CD8-positive, alpha-beta memory T cell (primary cell): Measurements from ENCODE around the gene NUCKS1. TPM values are rescaled to one million over a fixed set of nuclear protein-coding genes. Genes with fewer than 3 reads are reported as not detected.

Experiments
- CTCF ChIA-PET: fragments of 350-600 bp; sonication (Branson Sonifier 250); formaldehyde crosslinking; loops from one replicate; lab custom pipeline; 2021; ENCODE audit warnings: antibody characterized with exemption; lab: Charles Lee
- POLR2A ChIA-PET: fragments of 350-600 bp; sonication (Branson Sonifier 250); formaldehyde crosslinking; loops from one replicate; lab custom pipeline; 2021; ENCODE audit warnings: antibody characterized with exemption; lab: Charles Lee
- DNase-seq, 5 donors: peaks; one replicate each; pipeline versions ENCODE4 v3.0.0 to v3.0.0-alpha.2; 2020 to 2022; ENCODE audit warnings: mixed read lengths in 1 of 5
- H3K27ac ChIP-seq: one replicate; pipeline ENCODE4 v1.7.0; 2013; ENCODE audit warnings: low read depth, mild to moderate bottlenecking, low read length, moderate library complexity
- H3K27me3 ChIP-seq: 2 replicates; pipeline ENCODE4 v1.7.0; 2013; ENCODE audit warnings: low read length, mild to moderate bottlenecking; ENCODE audit not compliant: insufficient read depth, poor library complexity, severe bottlenecking
- H3K36me3 ChIP-seq: 2 replicates; pipeline ENCODE4 v1.7.0; 2013; ENCODE audit warnings: mild to moderate bottlenecking, low read length, moderate library complexity; ENCODE audit not compliant: insufficient read depth
- H3K4me1 ChIP-seq: 2 replicates; pipeline ENCODE4 v1.7.0; 2013; ENCODE audit warnings: mild to moderate bottlenecking, low read length, moderate library complexity; ENCODE audit not compliant: insufficient read depth
- H3K4me3 ChIP-seq: 2 replicates; pipeline ENCODE4 v1.7.0; 2013; ENCODE audit warnings: mild to moderate bottlenecking, low read length
- H3K9me3 ChIP-seq: 2 replicates; pipeline ENCODE4 v1.7.0; 2013; ENCODE audit warnings: mild to moderate bottlenecking, low read length
- H3K27ac Mint-ChIP-seq, 8 donors: one replicate each; pipeline ENCODE4 v1.8.0; 2020 to 2021; ENCODE audit warnings: mixed read lengths in 8 of 8, mild to moderate bottlenecking in 6 of 8, inconsistent platforms in 3 of 8, moderate library complexity in 3 of 8
- H3K27me3 Mint-ChIP-seq, 2 donors: one replicate each; pipeline ENCODE4 v1.8.0; 2020 to 2021; ENCODE audit warnings: mixed read lengths in 2 of 2, mild to moderate bottlenecking in 1 of 2, moderate library complexity in 1 of 2
- H3K36me3 Mint-ChIP-seq, 3 donors: one replicate each; pipeline ENCODE4 v1.8.0; 2020 to 2021; ENCODE audit warnings: mixed read lengths in 3 of 3, inconsistent platforms in 1 of 3, mild to moderate bottlenecking in 1 of 3
- H3K4me1 Mint-ChIP-seq, 3 donors: one replicate each; pipeline ENCODE4 v1.8.0; 2020 to 2021; ENCODE audit warnings: mixed read lengths in 3 of 3, inconsistent platforms in 1 of 3, mild to moderate bottlenecking in 1 of 3
- H3K4me3 Mint-ChIP-seq, 7 donors: one replicate each; pipeline ENCODE4 v1.8.0; 2020 to 2021; ENCODE audit warnings: mixed read lengths in 7 of 7, mild to moderate bottlenecking in 6 of 7, moderate library complexity in 4 of 7, inconsistent platforms in 2 of 7
- H3K9me3 Mint-ChIP-seq, 5 donors: one replicate each; pipeline ENCODE4 v1.8.0; 2020 to 2022; ENCODE audit warnings: mixed read lengths in 5 of 5, mild to moderate bottlenecking in 3 of 5, moderate library complexity in 2 of 5, inconsistent platforms in 1 of 5
- polyA plus RNA-seq: library from polyadenylated mRNA; unstranded; fragments of 300-500 nt; fragmentation: Illumina TruSeq; gene quantifications from one replicate; pipeline ENCODE4 v1.2.3, GENCODE V29; 2021
- total RNA-seq, 2 experiments: library from RNA; stranded (reverse); gene quantifications; one replicate each; pipeline ENCODE4 v1.2.3, GENCODE V29; 2021

The NUCKS1 gene
- total and polyA plus RNA-seq, 3 experiments from 2014 or later = 18.9 to 202 (median 162) TPM

DNA sequence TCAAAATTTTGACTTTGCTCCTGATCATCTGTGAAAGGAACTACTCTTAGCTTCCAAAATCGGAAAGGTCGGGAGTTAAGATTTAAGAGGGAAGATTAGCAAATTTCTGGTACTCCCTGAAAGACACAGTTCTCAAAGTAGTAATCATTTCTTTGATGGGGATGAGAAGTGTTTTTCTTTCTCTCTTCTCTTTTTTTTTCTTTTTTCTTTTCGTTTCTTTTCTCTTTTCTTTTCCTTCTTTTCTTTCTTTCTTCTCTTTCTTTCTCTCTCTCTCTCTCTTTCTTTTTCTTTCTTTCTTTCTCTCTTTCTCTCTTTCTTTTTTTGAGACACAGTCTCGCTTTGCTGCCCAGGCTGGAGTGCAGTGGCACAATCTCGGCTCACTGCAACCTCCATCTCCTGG lies 30.4 kb upstream of the NUCKS1 start:
- CTCF ChIA-PET = no interaction called here
- POLR2A ChIA-PET = no interaction called here

DNA sequence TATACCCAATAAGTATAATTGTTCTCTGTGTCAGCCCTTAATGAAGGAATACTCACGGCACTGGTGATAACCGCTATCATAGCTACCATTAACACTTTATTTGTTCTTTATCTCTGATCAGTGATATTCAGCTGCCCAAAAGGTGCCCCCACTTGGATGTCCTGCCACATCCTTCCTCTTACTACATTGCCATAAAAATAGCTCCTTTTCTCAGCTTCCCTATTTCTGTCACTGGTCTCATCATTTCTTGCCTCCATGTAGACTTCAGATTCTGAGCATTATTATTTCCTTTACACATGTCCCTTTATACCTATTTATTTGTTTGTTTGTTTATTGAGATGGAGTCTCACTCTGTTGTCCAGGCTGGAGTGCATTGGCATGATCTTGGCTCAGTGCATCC lies 28.0 kb upstream of the NUCKS1 start:
- Mint-ChIP-seq H3K27me3 (peaks cover 0 to 2% of the 10 kb centered on the region in 2 donors), H3K27ac (peak overlapping the region in 7 of 8 donors; percentile 12 to 80 (median 55)), H3K4me3 (no peak overlapping the region), H3K9me3 (no peaks in the 10 kb centered on the region), H3K36me3 (peaks cover 0 to 19% (median 2%) of the 10 kb centered on the region in 3 donors), H3K4me1 (peaks cover 38 to 47% (median 45%) of the 10 kb centered on the region in 3 donors)
- Histone ChIP-seq H3K27ac (no peak overlapping the region), H3K27me3 (no peaks in the 10 kb centered on the region), H3K4me3 (no peak overlapping the region), H3K4me1 (peaks cover 31% of the 10 kb centered on the region), H3K36me3 (no peaks in the 10 kb centered on the region), H3K9me3 (no peaks in the 10 kb centered on the region)
- POLR2A ChIA-PET = interaction anchor here (1.8 kb wide), 1 partner anchor 29 kb away, joined by 6 read pairs; the partner anchor contains the start of gene NUCKS1
- DNase-seq = no peak
- CTCF ChIA-PET = interaction anchor here (1.7 kb wide), 1 partner anchor 67 kb away, joined by 5 read pairs; no protein-coding TSS in a partner anchor

More for the DNA sequence above, 30.4 kb upstream of the NUCKS1 start:
- no peak for DNase-seq
- H3K27me3 ChIP-seq = no peaks in the 10 kb centered on the region
- H3K4me3 ChIP-seq = no peak overlapping the region
- peaks cover 20% of the 10 kb centered on the region for H3K4me1 ChIP-seq
- peaks cover 0 to under 1% of the 10 kb centered on the region in 2 donors for H3K27me3 Mint-ChIP-seq
- H3K9me3 ChIP-seq = no peaks in the 10 kb centered on the region
- H3K4me1 Mint-ChIP-seq = peaks cover 23 to 30% (median 27%) of the 10 kb centered on the region in 3 donors
- H3K36me3 ChIP-seq = no peaks in the 10 kb centered on the region
- H3K27ac ChIP-seq = no peak overlapping the region
- no peaks in the 10 kb centered on the region for H3K9me3 Mint-ChIP-seq
- peaks cover 0 to 1% (median 0%) of the 10 kb centered on the region in 3 donors for H3K36me3 Mint-ChIP-seq
- H3K27ac Mint-ChIP-seq = peak overlapping the region in 2 of 8 donors; percentile 12 to 71
- no peak overlapping the region for H3K4me3 Mint-ChIP-seq

DNA sequence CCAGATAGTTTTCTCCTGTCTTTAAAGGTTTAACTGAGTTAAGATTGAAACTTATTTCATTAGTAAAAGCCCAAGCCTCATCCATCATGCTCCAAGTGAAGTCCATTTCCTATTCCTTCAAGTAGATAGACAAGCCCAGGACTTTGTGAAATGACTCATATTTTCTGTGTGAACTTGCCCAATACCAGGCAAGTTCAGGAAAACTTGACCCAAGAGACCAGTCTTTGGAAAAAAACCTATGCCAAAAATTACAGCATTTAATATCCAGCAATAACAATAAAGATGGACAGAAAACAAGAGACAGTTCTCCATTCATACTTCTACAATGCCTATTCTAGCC lies 25.7 kb upstream of the NUCKS1 start:
- peak overlapping the region; percentile 95 to 100 (median 99) for H3K27ac Mint-ChIP-seq
- CTCF ChIA-PET = interaction anchor here (0.8 to 3.7 kb wide), 6 partner anchors 21 to 330 kb away, joined by 3 to 15 read pairs (median 4); no protein-coding TSS in a partner anchor

DNA sequence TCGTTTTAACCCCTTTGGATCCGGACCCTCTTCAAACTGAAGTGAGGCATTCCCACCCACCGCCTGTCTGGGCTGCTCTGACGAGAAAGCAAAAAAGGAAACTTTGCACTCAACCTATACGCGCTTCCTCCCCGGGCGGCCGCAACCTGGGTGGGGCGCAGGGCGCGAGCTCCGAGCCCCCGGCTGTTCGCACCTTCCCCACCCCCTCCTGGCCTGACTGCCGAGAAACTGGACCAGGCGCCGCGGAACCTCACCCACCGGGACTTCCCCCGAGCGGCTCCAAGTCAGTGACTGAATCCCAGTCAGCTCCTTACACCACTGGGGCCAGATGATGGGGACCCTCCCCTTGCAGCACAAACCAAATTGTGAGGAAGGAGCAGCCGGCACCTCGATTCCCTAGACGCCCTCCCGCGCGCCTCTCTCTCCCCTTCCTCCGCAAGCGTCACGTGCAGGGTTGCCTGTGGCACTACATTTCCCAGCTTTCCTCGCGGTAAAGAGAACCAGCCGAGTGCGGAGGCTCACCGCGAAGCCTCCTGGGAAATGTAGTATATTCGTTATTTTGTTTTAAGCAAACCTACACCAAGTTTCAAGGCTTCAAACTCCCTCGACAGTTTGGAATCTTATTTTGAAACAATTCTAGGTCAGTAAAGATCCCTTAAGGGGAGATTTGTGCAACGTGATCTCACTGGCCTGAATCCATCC lies 25.2 kb upstream of the NUCKS1 start, which contains the start of gene RAB29:
TSS of gene RAB29 (minus strand) at position 468 of the 702 bp plus-strand sequence. CDS start 526 bp downstream, outside the sequence.
- no peaks in the 10 kb centered on the region for H3K9me3 Mint-ChIP-seq
- ChIA-PET POLR2A (interaction anchor here (0.6 to 4.6 kb wide), 11 partner anchors 22 to 183 kb away, joined by 3 to 74 read pairs (median 4); partner anchors contain the start of gene NUCKS1), CTCF (interaction anchor here (0.8 to 3.7 kb wide), 5 partner anchors 10 to 331 kb away, joined by 3 to 15 read pairs (median 4); no protein-coding TSS in a partner anchor)
- H3K9me3 ChIP-seq = no peaks in the 10 kb centered on the region
- no peaks in the 10 kb centered on the region for H3K27me3 ChIP-seq
- peaks cover 0 to 44% (median 7%) of the 10 kb centered on the region in 3 donors for H3K36me3 Mint-ChIP-seq
- peak within 1 kb of the TSS; percentile 90 for H3K27ac ChIP-seq
- H3K4me1 Mint-ChIP-seq = peaks cover 57 to 64% (median 62%) of the 10 kb centered on the region in 3 donors
- peak within 1 kb of the TSS; percentile 95 to 100 (median 99) for H3K27ac Mint-ChIP-seq
- peak within 1 kb of the TSS; percentile 89 to 99 (median 97) for H3K4me3 Mint-ChIP-seq
- peaks cover 5% of the 10 kb centered on the region for H3K36me3 ChIP-seq
- peaks cover 0 to 2% of the 10 kb centered on the region in 2 donors for H3K27me3 Mint-ChIP-seq
- H3K4me1 ChIP-seq = peaks cover 41% of the 10 kb centered on the region
- peak within 1 kb of the TSS; percentile 84 for H3K4me3 ChIP-seq
- peak; percentile 80 to 92 (median 89) for DNase-seq

More for the DNA sequence above, 25.7 kb upstream of the NUCKS1 start:
- H3K27me3 ChIP-seq = no peaks in the 10 kb centered on the region
- peak overlapping the region; percentile 90 for H3K27ac ChIP-seq
- H3K36me3 Mint-ChIP-seq = peaks cover 0 to 39% (median 4%) of the 10 kb centered on the region in 3 donors
- no peak for DNase-seq
- H3K4me1 ChIP-seq = peaks cover 41% of the 10 kb centered on the region
- H3K9me3 ChIP-seq = no peaks in the 10 kb centered on the region
- H3K4me1 Mint-ChIP-seq = peaks cover 53 to 60% (median 59%) of the 10 kb centered on the region in 3 donors
- H3K4me3 Mint-ChIP-seq = peak overlapping the region; percentile 89 to 99 (median 97)
- H3K27me3 Mint-ChIP-seq = peaks cover 0 to 2% of the 10 kb centered on the region in 2 donors
- POLR2A ChIA-PET = interaction anchor here (0.6 to 4.6 kb wide), 8 partner anchors 23 to 184 kb away, joined by 3 to 74 read pairs (median 4); partner anchors contain the start of gene NUCKS1
- H3K4me3 ChIP-seq = peak overlapping the region; percentile 84
- peaks cover under 1% of the 10 kb centered on the region for H3K36me3 ChIP-seq
- H3K9me3 Mint-ChIP-seq = no peaks in the 10 kb centered on the region

DNA sequence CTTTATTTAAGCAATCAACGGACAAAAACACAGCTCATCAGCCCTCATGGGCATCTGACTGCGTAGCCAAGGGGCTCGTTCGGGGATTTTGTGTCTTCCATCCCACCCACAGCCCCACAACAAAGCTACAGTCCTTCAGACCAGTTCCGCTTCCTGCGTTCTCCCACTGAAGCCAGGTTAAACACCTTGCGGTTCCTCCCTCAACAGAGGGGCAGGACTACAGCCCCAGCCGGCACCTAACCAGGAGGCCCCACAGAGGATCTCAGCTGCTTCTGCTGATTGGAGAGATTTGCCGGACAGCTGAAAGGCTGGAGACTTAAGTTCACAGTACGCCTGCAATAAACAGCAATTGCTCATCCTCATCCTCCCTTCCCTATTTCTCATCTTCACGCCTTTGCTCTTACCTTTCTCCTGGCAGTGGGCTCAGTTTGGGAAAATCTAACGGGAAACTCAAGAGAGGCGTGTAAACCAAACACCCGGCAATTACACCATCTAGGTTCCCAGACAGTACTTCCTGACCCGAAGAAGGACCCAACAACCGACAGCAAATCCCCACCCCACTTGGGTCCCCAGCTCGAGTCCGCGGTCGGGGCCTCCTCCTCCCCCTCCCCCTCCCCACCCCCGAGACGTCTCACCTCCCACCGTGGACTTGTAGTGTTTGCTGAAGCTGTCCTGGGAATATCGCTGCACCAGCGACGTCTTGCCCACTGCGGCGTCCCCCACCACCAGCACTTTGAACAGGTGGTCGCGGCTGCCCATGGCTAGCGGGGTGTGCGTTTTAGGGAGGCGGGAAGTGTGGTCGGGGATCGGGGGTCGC lies 24.4 kb upstream of the NUCKS1 start:
- peaks cover 61 to 64% (median 62%) of the 10 kb centered on the region in 3 donors for H3K4me1 Mint-ChIP-seq
- peak overlapping the region; percentile 89 to 99 (median 97) for H3K4me3 Mint-ChIP-seq
- ChIA-PET POLR2A (interaction anchor here (0.6 to 4.6 kb wide), 9 partner anchors 25 to 143 kb away, joined by 3 to 74 read pairs (median 4); partner anchors contain the start of gene NUCKS1), CTCF (interaction anchor here (0.8 to 3.7 kb wide), 5 partner anchors 9 to 332 kb away, joined by 3 to 15 read pairs (median 5); partner anchors contain the start of gene ELK4)
- Histone ChIP-seq H3K36me3 (peaks cover 13% of the 10 kb centered on the region), H3K4me1 (peaks cover 41% of the 10 kb centered on the region), H3K4me3 (peak overlapping the region; percentile 84), H3K9me3 (no peaks in the 10 kb centered on the region), H3K27me3 (no peaks in the 10 kb centered on the region), H3K27ac (peak overlapping the region; percentile 90)
- H3K27ac Mint-ChIP-seq = peak overlapping the region; percentile 95 to 100 (median 99)
- DNase-seq = peak; percentile 31 to 66 (median 52)
- H3K9me3 Mint-ChIP-seq = no peaks in the 10 kb centered on the region
- H3K27me3 Mint-ChIP-seq = peaks cover 0 to 2% of the 10 kb centered on the region in 2 donors
- peaks cover 0 to 51% (median 11%) of the 10 kb centered on the region in 3 donors for H3K36me3 Mint-ChIP-seq

DNA sequence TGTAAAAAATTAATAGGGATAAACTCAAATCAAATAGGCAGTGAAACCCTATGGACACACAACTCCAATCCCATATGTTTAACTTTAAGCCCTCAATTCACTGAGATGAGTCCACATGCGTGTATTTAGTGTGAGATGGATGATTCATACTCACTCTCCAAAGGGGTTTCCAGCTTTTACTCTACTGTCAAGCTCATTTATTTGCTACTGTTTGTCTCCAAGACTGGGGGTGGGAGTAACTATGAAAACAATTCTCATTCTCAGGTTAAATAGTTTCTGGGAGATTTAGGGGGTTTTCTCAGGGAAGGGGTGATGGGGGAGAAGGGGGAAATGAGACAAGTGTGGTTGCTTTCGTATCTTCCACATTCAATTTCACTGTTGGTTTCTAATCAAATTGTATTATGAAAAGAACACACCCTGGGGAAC lies 22.6 kb upstream of the NUCKS1 start:
- Histone ChIP-seq H3K4me3 (no peak overlapping the region), H3K9me3 (no peaks in the 10 kb centered on the region), H3K4me1 (peaks cover 41% of the 10 kb centered on the region), H3K36me3 (peaks cover 13% of the 10 kb centered on the region), H3K27ac (no peak overlapping the region), H3K27me3 (no peaks in the 10 kb centered on the region)
- peaks cover 0 to 2% of the 10 kb centered on the region in 2 donors for H3K27me3 Mint-ChIP-seq
- ChIA-PET POLR2A (interaction anchor here (0.6 to 4.6 kb wide), 2 partner anchors 23 to 36 kb away, joined by 3 to 74 read pairs; partner anchors contain the start of gene NUCKS1), CTCF (interaction anchor here (0.8 to 3.7 kb wide), 2 partner anchors 18 to 114 kb away, joined by 3 to 15 read pairs; no protein-coding TSS in a partner anchor)
- peak overlapping the region; percentile 25 to 99 (median 97) for H3K4me3 Mint-ChIP-seq
- no peak for DNase-seq
- H3K36me3 Mint-ChIP-seq = peaks cover 0 to 68% (median 14%) of the 10 kb centered on the region in 3 donors
- H3K9me3 Mint-ChIP-seq = no peaks in the 10 kb centered on the region
- peaks cover 54 to 67% (median 63%) of the 10 kb centered on the region in 3 donors for H3K4me1 Mint-ChIP-seq
- H3K27ac Mint-ChIP-seq = peak overlapping the region; percentile 89 to 100 (median 98)

DNA sequence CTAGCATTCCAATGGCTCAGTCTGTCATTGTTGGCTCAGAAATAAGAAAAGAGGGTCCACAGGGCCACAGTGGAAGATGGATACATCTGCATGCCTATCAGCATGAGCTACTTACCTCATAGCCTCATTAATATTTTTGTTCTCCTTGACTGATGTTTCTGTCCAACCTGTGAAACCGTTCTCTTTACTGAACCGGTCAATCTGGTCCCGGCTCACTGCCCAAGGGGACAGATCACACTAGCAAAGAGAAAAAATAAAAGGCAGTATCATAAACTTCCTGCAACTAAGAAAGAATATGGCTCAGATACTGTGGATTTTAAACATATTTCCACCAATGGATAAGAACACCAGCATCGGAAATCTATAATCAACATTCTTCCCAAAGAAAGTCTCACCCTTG lies 20.6 kb upstream of the NUCKS1 start:
- H3K27ac Mint-ChIP-seq = peak overlapping the region in 7 of 8 donors; percentile 64 to 100 (median 95)
- POLR2A ChIA-PET = no interaction called here
- H3K4me3 Mint-ChIP-seq = peak overlapping the region in 2 of 7 donors; percentile 24 to 89
- Histone ChIP-seq H3K27ac (no peak overlapping the region), H3K36me3 (peaks cover 13% of the 10 kb centered on the region), H3K9me3 (no peaks in the 10 kb centered on the region), H3K4me3 (no peak overlapping the region), H3K4me1 (peaks cover 32% of the 10 kb centered on the region), H3K27me3 (no peaks in the 10 kb centered on the region)
- DNase-seq = no peak
- H3K4me1 Mint-ChIP-seq = peaks cover 52 to 70% (median 69%) of the 10 kb centered on the region in 3 donors
- H3K27me3 Mint-ChIP-seq = peaks cover 0 to 2% of the 10 kb centered on the region in 2 donors
- CTCF ChIA-PET = interaction anchor here (1.1 kb wide), 1 partner anchor 112 kb away, joined by 3 read pairs; no protein-coding TSS in a partner anchor
- H3K9me3 Mint-ChIP-seq = no peaks in the 10 kb centered on the region
- peaks cover 0 to 81% (median 14%) of the 10 kb centered on the region in 3 donors for H3K36me3 Mint-ChIP-seq
